Coronary artery (tissue), 2 donors: ENCODE data around the gene HNRNPC.
A peak's percentile ranks its signal among the peaks of the same experiment; 100 is the strongest.

Experiments used
- DNase-seq: peaks from one replicate; pipeline ENCODE4 v3.0.0-alpha.2; 2017; ENCODE audit warnings: low spot score
- H3K27ac ChIP-seq, 2 donors: fragments of 200-600 bp; sonication (generic); one replicate each; pipeline ENCODE4 v1.5.1; 2016 to 2019
- H3K4me3 ChIP-seq: fragments of 200-600 bp; sonication (generic); 2 replicates; pipeline ENCODE4 v1.5.1; 2016; ENCODE audit warnings: mild to moderate bottlenecking, moderate library complexity
- TF ChIP-seq, protein P1 (sequence below): fragments of 200-600 bp; sonication (generic); IDR thresholded peaks from one replicate; pipeline ENCODE4 v1.5.1; 2019; ENCODE audit warnings: antibody characterized with exemption

HNRNPC gene

DNA sequence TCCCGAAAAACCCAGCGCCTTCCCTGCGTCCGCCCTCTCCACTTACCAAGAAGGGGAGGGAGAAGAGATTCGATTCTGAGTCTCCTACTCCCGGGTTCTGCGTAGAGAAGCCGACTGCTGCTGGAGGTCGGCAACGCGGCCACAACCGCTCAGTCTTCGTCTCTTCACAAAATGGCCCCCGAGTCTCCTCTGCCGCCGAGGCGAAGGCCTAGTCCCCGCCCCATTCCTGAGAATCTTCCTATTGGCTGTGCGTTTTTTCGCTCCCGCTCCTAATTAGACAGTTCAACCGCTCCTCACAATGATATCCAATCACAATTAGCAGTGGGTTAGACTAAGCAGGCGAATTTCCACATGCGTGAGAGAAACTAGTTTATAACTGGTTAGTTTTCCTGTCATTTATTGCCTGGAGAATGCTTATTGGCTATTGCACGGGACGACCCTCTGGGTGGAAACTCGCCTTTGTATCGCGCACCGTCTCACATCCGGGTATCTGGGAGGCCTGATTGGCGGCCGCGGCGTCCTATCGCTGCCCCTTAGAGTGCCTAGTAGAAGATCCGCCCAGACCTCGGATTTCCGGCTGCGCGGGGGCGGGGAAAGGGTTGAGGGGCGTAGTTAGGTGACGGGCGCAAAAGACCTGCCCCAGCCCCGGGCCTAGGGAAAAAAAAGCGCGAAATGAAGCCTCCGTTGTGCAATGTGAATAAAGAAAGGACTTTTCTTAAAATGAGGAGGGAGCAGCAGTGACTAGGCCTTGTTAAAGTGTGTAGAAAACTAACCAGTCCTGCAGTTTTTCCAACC is at the start of gene HNRNPC:
HNRNPC (minus strand) TSS at position 191 of the 795 bp plus-strand sequence. CDS start 35,249 bp downstream, outside the sequence.
- TF ChIP-seq, protein P1, sequence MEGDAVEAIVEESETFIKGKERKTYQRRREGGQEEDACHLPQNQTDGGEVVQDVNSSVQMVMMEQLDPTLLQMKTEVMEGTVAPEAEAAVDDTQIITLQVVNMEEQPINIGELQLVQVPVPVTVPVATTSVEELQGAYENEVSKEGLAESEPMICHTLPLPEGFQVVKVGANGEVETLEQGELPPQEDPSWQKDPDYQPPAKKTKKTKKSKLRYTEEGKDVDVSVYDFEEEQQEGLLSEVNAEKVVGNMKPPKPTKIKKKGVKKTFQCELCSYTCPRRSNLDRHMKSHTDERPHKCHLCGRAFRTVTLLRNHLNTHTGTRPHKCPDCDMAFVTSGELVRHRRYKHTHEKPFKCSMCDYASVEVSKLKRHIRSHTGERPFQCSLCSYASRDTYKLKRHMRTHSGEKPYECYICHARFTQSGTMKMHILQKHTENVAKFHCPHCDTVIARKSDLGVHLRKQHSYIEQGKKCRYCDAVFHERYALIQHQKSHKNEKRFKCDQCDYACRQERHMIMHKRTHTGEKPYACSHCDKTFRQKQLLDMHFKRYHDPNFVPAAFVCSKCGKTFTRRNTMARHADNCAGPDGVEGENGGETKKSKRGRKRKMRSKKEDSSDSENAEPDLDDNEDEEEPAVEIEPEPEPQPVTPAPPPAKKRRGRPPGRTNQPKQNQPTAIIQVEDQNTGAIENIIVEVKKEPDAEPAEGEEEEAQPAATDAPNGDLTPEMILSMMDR, result no peak
- Histone ChIP-seq H3K4me3 (peak within 1 kb of the TSS; percentile 82), H3K27ac (peak within 1 kb of the TSS; percentile 95 to 99)
- DNase-seq, result peak; percentile 100

GRCh38 chr14:21317398-21317797 is 48.2 kb upstream of the HNRNPC start:
- DNase-seq, result no peak
- TF ChIP-seq, protein P1, result no peak
- Histone ChIP-seq H3K4me3 (no peak overlapping the region), H3K27ac (no peak overlapping the region)

GRCh38 chr14:21313512-21313911 is 44.3 kb upstream of the HNRNPC start:
- no peak for DNase-seq
- Histone ChIP-seq H3K27ac (no peak overlapping the region), H3K4me3 (no peak overlapping the region)
- TF ChIP-seq, protein P1, result no peak

DNA sequence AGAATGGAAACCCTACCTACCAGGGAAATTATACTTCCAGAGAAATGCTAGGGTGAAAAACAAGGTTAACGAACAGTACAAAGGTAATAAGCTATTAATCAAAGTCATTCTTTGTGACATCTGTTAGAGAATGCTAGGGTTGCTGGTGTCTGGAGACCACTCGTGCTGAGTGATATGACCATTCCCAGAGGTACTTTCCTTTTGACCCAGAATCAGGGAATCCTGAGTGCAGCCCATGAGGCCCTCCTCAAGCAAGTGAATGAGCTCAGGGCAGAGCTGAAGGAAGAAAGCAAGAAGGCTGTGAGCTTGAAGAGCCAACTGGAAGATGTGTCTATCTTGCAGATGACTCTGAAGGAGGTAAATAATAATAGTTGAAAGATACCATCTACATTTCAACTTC is 42.4 kb upstream of the HNRNPC start:
- no peak overlapping the region for H3K27ac ChIP-seq
- no peak overlapping the region for H3K4me3 ChIP-seq
- DNase-seq, result no peak
- TF ChIP-seq, protein P1, result no peak

DNA sequence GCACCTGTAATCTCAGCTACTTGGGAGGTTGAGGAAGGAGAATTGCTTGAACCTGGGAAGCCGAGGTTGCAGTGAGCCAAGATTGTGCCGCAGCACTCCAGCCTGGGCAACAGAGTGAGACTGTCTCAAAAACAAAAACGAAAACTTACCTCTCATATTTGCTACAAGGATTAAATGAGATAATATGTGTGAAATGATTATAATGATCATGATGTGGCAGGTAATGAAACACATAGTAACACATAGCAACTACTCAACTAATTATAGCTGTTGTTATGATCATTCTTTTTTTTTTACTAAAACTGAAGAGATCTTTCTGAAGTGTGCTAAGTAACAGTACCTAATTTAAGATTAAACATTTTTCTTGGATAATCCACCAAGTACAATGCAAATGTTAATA is 40.7 kb upstream of the HNRNPC start:
- H3K27ac ChIP-seq, result no peak overlapping the region

DNA sequence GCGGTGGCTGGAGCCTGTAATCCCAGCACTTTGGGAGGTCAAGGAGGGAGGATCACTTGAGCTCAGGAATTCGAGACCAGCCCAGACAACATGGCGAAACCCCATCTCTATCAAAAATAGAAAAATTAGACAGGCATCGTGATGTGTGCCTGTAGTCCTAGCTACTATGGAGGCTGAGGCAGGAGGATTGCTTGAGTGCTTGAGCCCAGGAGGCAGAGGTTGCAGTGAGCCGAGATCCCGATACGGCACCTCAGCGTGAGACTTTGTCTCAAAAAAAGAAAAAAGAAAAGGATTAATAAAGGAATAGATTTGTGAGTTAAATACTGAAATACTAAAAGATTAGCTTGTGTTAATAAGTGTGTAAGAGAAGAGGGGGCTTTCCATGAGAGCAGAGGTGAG is 40.0 kb upstream of the HNRNPC start:
- TF ChIP-seq, protein P1, result no peak
- Histone ChIP-seq H3K27ac (no peak overlapping the region), H3K4me3 (peak overlapping the region; percentile 52)
- no peak for DNase-seq

More for the DNA sequence above, 40.7 kb upstream of the HNRNPC start:
- no peak overlapping the region for H3K4me3 ChIP-seq
- TF ChIP-seq, protein P1, result no peak
- no peak for DNase-seq
